LNCaP clone FGC (cell line): Measurements from ENCODE around the gene BAK1.

Experiments used
- DNase-seq: peaks from one replicate; pipeline ENCODE4 v3.0.0-alpha.2; 2011; ENCODE audit warnings: low read depth
- H3K4me3 ChIP-seq: 2 replicates; pipeline ENCODE4 v1.5.1; 2011; ENCODE audit warnings: mild to moderate bottlenecking, low read depth, low read length, control low read depth
- CTCF ChIP-seq: IDR thresholded peaks from 2 replicates; pipeline ENCODE4 v1.5.1; 2012; ENCODE audit warnings: mild to moderate bottlenecking; ENCODE audit not compliant: control insufficient read depth, insufficient read depth; ENCODE audit errors: extremely low read depth

The BAK1 gene

GRCh38 chr6:33621711-33622388 is 41.8 kb upstream of the BAK1 start:
- H3K4me3 ChIP-seq = peak overlapping the region; percentile 84
- no peak for TF ChIP-seq CTCF
- no peak for DNase-seq

- peak within 1 kb of the TSS; percentile 84 for H3K4me3 ChIP-seq
- no peak for TF ChIP-seq CTCF
- DNase-seq = no peak
Observed at GRCh38 chr6:33620856-33621710, 41.0 kb upstream of the BAK1 start, which contains the start of gene ITPR3. ITPR3 (plus strand) TSS chr6:33621322; CDS start chr6:33621603, 281 bp downstream.

- H3K4me3 ChIP-seq = peak overlapping the region; percentile 53
- no peak for DNase-seq
- no peak for TF ChIP-seq CTCF
Observed at GRCh38 chr6:33620158-33620855, 40.2 kb upstream of the BAK1 start.

- no peak for DNase-seq
- no peak overlapping the region for H3K4me3 ChIP-seq
- TF ChIP-seq CTCF = no peak
Observed at GRCh38 chr6:33619166-33619840, 39.2 kb upstream of the BAK1 start.

GRCh38 chr6:33616913-33617312 is 36.8 kb upstream of the BAK1 start:
- no peak for TF ChIP-seq CTCF
- no peak for DNase-seq
- no peak overlapping the region for H3K4me3 ChIP-seq

DNA sequence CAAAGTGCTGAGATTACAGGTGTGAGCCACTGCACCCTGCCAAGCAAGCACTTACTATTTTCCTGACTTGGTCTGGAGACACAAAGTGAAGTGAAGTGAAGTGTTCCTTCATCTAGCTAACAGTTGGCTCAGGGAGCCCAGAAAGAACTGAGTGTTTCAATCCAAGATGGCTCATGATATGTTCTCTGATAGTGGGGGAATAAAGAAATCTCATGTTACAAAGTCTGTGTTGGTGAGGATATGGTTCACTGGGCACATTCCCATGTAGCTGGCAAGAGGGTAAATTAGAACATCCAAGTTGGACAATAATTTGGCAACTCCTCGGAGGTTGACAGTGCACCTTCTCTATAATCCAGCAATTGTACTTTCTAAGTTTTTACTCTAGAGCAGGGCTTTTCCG is 36.0 kb upstream of the BAK1 start:
- no peak for DNase-seq
- no peak overlapping the region for H3K4me3 ChIP-seq
- no peak for TF ChIP-seq CTCF
